ENCODE measurements around the gene MAN2A1. TPM values are rescaled to one million over a fixed set of nuclear protein-coding genes. Genes with fewer than 3 reads are reported as not detected.

MAN2A1 gene
- total RNA-seq, 4 donors from 2014 or later: 37.0 to 45.9 (median 39.8) TPM

DNA sequence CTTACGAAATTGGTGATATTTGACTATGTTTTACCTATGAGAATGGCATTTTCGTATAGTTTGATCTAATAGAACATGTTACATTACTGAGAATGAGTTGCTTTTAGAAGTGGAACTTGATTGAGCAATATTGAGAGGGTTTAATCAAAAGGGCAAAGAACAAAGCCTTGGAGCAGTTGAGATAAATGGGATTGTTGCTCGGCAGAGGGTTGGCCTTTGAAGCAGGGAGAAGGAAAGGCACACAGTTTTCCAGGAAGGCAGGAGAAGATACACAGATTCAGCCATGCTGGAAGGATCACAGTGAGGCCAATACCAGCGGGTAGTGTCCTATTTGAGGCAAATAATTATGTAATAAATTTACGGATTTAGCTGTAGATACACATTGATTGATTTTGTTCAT is 19.5 kb downstream of the MAN2A1 start:
- H3K4me1 ChIP-seq: peaks cover 12% of the 10 kb centered on the region

GRCh38 chr5:109711673-109712072 is 21.9 kb downstream of the MAN2A1 start:
- no peak for TF ChIP-seq CTCF (IDR thresholded peaks at IDR 0.05)
- TF ChIP-seq POLR2A (IDR thresholded peaks at IDR 0.05): no peak
- TF ChIP-seq EP300 (IDR thresholded peaks at IDR 0.05): no peak
- no peak for TF ChIP-seq POLR2AphosphoS5 (IDR thresholded peaks at IDR 0.05)
- Histone ChIP-seq H3K27me3 (no peaks in the 10 kb centered on the region), H3K4me3 (no peak overlapping the region), H3K4me1 (no peaks in the 10 kb centered on the region), H3K27ac (no peak overlapping the region), H3K9me3 (no peaks in the 10 kb centered on the region), H3K36me3 (peaks cover 4% of the 10 kb centered on the region)
- DNase-seq (ENCODE audit: low spot score in 2 of 2): no peak

More for the DNA sequence above, 19.5 kb downstream of the MAN2A1 start:
- Histone ChIP-seq H3K27me3 (no peaks in the 10 kb centered on the region), H3K4me3 (no peak overlapping the region), H3K9me3 (no peaks in the 10 kb centered on the region), H3K27ac (no peak overlapping the region), H3K36me3 (no peaks in the 10 kb centered on the region)
- TF ChIP-seq POLR2AphosphoS5 (IDR thresholded peaks at IDR 0.05): no peak
- TF ChIP-seq CTCF (IDR thresholded peaks at IDR 0.05): no peak
- TF ChIP-seq POLR2A (IDR thresholded peaks at IDR 0.05): no peak
- TF ChIP-seq EP300 (IDR thresholded peaks at IDR 0.05): no peak
- WGBS: 92% methylated on average over 5 of the region's 5 CpGs
- DNase-seq (ENCODE audit: low spot score in 2 of 2): no peak

GRCh38 chr5:109713453-109713852 is 23.7 kb downstream of the MAN2A1 start:
- no peak overlapping the region for H3K4me3 ChIP-seq
- H3K9me3 ChIP-seq: no peaks in the 10 kb centered on the region
- no peaks in the 10 kb centered on the region for H3K27me3 ChIP-seq
- WGBS: 74% methylated on average over 3 of the region's 3 CpGs
- TF ChIP-seq POLR2A (IDR thresholded peaks at IDR 0.05) (no peak), CTCF (IDR thresholded peaks at IDR 0.05) (no peak), EP300 (IDR thresholded peaks at IDR 0.05) (no peak), POLR2AphosphoS5 (IDR thresholded peaks at IDR 0.05) (no peak)
- H3K36me3 ChIP-seq: peaks cover 10% of the 10 kb centered on the region
- H3K4me1 ChIP-seq: no peaks in the 10 kb centered on the region
- no peak for DNase-seq (ENCODE audit: low spot score in 2 of 2)
- no peak overlapping the region for H3K27ac ChIP-seq

GRCh38 chr5:109714592-109714991 is 24.9 kb downstream of the MAN2A1 start:
- Histone ChIP-seq H3K27ac (no peak overlapping the region), H3K36me3 (peaks cover 13% of the 10 kb centered on the region), H3K9me3 (no peaks in the 10 kb centered on the region), H3K4me1 (no peaks in the 10 kb centered on the region), H3K27me3 (no peaks in the 10 kb centered on the region), H3K4me3 (no peak overlapping the region)
- TF ChIP-seq POLR2A (IDR thresholded peaks at IDR 0.05) (no peak), POLR2AphosphoS5 (IDR thresholded peaks at IDR 0.05) (no peak), CTCF (IDR thresholded peaks at IDR 0.05) (no peak), EP300 (IDR thresholded peaks at IDR 0.05) (no peak)
- WGBS: 55% methylated on average over 3 of the region's 3 CpGs
- no peak for DNase-seq (ENCODE audit: low spot score in 2 of 2)

DNA sequence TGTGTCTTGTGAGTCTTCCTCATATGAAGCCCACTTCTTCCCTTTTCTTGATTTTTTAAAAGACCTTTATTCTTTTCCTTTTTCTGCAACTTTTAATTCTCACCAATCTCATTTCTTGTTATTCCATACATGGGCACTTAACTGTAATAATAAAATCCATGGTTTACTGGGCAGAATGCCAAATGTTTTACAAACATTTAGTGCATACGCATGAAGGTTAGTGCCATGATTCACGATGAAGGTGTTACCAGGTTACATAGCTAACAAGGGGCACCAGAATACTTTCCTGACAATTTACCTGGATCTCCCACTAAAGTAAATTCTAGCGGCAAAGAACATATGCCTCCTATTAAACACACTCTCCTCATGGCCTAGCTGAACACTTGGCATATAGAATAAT is 28.5 kb downstream of the MAN2A1 start:
- 86% methylated on average over 3 of the region's 3 CpGs for WGBS
- H3K4me3 ChIP-seq: no peak overlapping the region
- H3K9me3 ChIP-seq: no peaks in the 10 kb centered on the region
- no peaks in the 10 kb centered on the region for H3K27me3 ChIP-seq
- no peak for TF ChIP-seq POLR2AphosphoS5 (IDR thresholded peaks at IDR 0.05)
- TF ChIP-seq EP300 (IDR thresholded peaks at IDR 0.05): no peak
- TF ChIP-seq CTCF (IDR thresholded peaks at IDR 0.05): no peak
- H3K27ac ChIP-seq: no peak overlapping the region
- H3K4me1 ChIP-seq: no peaks in the 10 kb centered on the region
- DNase-seq (ENCODE audit: low spot score in 2 of 2): no peak
- H3K36me3 ChIP-seq: peaks cover 13% of the 10 kb centered on the region
